Breast epithelium (tissue), 3 donors: ENCODE data around the gene SFXN3.

Experiments used
- CTCF ChIP-seq, 3 donors: fragments of 450-650 bp; IDR thresholded peaks; one replicate each; pipeline ENCODE4 v1.5.1; 2016 to 2017; ENCODE audit warnings: antibody characterized with exemption in 3 of 3, mild to moderate bottlenecking in 3 of 3, moderate library complexity in 3 of 3
- POLR2A ChIP-seq: fragments of 450-650 bp; IDR thresholded peaks from one replicate; pipeline ENCODE4 v1.6.1; 2016; ENCODE audit warnings: antibody characterized with exemption, mild to moderate bottlenecking, moderate library complexity
- POLR2AphosphoS5 ChIP-seq, 3 donors: sonication (generic); formaldehyde crosslinking; IDR thresholded peaks; one replicate each; pipeline ENCODE4 v1.6.1; 2017; ENCODE audit warnings: antibody characterized with exemption in 3 of 3

GRCh38 chr10:100995181-100995580, 35.9 kb upstream of the SFXN3 start:
- TF ChIP-seq CTCF (IDR thresholded peaks at IDR 0.05), result no peak
- TF ChIP-seq POLR2A, result no peak
- TF ChIP-seq POLR2AphosphoS5 (IDR thresholded peaks at IDR 0.05), result no peak
